OCI-LY7 (cell line): ENCODE results near the gene CD59.

Experiments
- EZH2phosphoT487 ChIP-seq: fragments of 200-600 bp; sonication (generic); IDR thresholded peaks from 2 replicates; pipeline ENCODE4 v1.6.1; 2018; ENCODE audit warnings: low read depth, borderline replicate concordance, mild to moderate bottlenecking, mixed run types, antibody characterized with exemption, low read length, moderate library complexity, mixed read lengths
- TF ChIP-seq, protein P1 (sequence below): fragments of 200-600 bp; sonication (generic); conservative IDR thresholded peaks from 2 replicates; pipeline ENCODE4 v1.5.1; 2014; ENCODE audit warnings: mild to moderate bottlenecking, antibody characterized with exemption, low read length, moderate library complexity, mixed read lengths

- TF ChIP-seq, protein P1, sequence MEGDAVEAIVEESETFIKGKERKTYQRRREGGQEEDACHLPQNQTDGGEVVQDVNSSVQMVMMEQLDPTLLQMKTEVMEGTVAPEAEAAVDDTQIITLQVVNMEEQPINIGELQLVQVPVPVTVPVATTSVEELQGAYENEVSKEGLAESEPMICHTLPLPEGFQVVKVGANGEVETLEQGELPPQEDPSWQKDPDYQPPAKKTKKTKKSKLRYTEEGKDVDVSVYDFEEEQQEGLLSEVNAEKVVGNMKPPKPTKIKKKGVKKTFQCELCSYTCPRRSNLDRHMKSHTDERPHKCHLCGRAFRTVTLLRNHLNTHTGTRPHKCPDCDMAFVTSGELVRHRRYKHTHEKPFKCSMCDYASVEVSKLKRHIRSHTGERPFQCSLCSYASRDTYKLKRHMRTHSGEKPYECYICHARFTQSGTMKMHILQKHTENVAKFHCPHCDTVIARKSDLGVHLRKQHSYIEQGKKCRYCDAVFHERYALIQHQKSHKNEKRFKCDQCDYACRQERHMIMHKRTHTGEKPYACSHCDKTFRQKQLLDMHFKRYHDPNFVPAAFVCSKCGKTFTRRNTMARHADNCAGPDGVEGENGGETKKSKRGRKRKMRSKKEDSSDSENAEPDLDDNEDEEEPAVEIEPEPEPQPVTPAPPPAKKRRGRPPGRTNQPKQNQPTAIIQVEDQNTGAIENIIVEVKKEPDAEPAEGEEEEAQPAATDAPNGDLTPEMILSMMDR = no peak
- TF ChIP-seq EZH2phosphoT487 = no peak
These were observed 38.7 kb upstream of the CD59 start for GRCh38 chr11:33774736-33775466.
